ENCODE measurements around the gene SRGAP1. TPM values are rescaled to one million over a fixed set of nuclear protein-coding genes. Genes with fewer than 3 reads are reported as not detected.

The SRGAP1 gene
- polyA plus RNA-seq, 2 donors: 1.4 to 3.2 TPM

GRCh38 chr12:63966606-63966975 lies 122.1 kb downstream of the SRGAP1 start:
- Histone ChIP-seq H3K4me3 (ENCODE audit: low read depth in 1 of 2, low read length in 2 of 2) (no peak overlapping the region), H3K36me3 (ENCODE audit: control insufficient read depth in 2 of 2, insufficient read depth in 2 of 2, low read length in 1 of 2) (no peaks in the 10 kb centered on the region), H3K27me3 (ENCODE audit: control insufficient read depth in 1 of 2, insufficient read depth in 2 of 2, low read length in 2 of 2) (no peaks in the 10 kb centered on the region), H3K27ac (ENCODE audit: low read depth in 2 of 2, low read length in 1 of 2) (no peak overlapping the region), H3K9me3 (ENCODE audit: control insufficient read depth in 2 of 2, insufficient read depth in 1 of 2, low read depth in 1 of 2, low read length in 1 of 2) (no peaks in the 10 kb centered on the region), H3K4me1 (ENCODE audit: control insufficient read depth in 2 of 2, insufficient read depth in 2 of 2, low read length in 1 of 2) (peaks cover 0 to 5% of the 10 kb centered on the region in 2 donors)
- WGBS, 2 donors: 85% methylated on average over 2 of the region's 2 CpGs

- Histone ChIP-seq H3K27ac (ENCODE audit: low read depth in 2 of 2, low read length in 1 of 2) (no peak overlapping the region), H3K36me3 (ENCODE audit: control insufficient read depth in 2 of 2, insufficient read depth in 2 of 2, low read length in 1 of 2) (no peaks in the 10 kb centered on the region), H3K27me3 (ENCODE audit: control insufficient read depth in 1 of 2, insufficient read depth in 2 of 2, low read length in 2 of 2) (no peaks in the 10 kb centered on the region), H3K9me3 (ENCODE audit: control insufficient read depth in 2 of 2, insufficient read depth in 1 of 2, low read depth in 1 of 2, low read length in 1 of 2) (no peaks in the 10 kb centered on the region), H3K4me3 (ENCODE audit: low read depth in 1 of 2, low read length in 2 of 2) (no peak overlapping the region), H3K4me1 (ENCODE audit: control insufficient read depth in 2 of 2, insufficient read depth in 2 of 2, low read length in 1 of 2) (peaks cover 0 to 5% of the 10 kb centered on the region in 2 donors)
- 73 to 79% methylated on average over 5 of the region's 5 CpGs for WGBS, 2 donors
Measured at GRCh38 chr12:63967358-63968145, 123.1 kb downstream of the SRGAP1 start.

- 88 to 92% methylated on average over 6 of the region's 6 CpGs for WGBS, 2 donors
- no peaks in the 10 kb centered on the region for H3K9me3 ChIP-seq (ENCODE audit: control insufficient read depth in 2 of 2, insufficient read depth in 1 of 2, low read depth in 1 of 2, low read length in 1 of 2)
- H3K27ac ChIP-seq (ENCODE audit: low read depth in 2 of 2, low read length in 1 of 2): no peak overlapping the region
- peaks cover 0 to 5% of the 10 kb centered on the region in 2 donors for H3K4me1 ChIP-seq (ENCODE audit: control insufficient read depth in 2 of 2, insufficient read depth in 2 of 2, low read length in 1 of 2)
- H3K36me3 ChIP-seq (ENCODE audit: control insufficient read depth in 2 of 2, insufficient read depth in 2 of 2, low read length in 1 of 2): no peaks in the 10 kb centered on the region
- no peaks in the 10 kb centered on the region for H3K27me3 ChIP-seq (ENCODE audit: control insufficient read depth in 1 of 2, insufficient read depth in 2 of 2, low read length in 2 of 2)
- no peak overlapping the region for H3K4me3 ChIP-seq (ENCODE audit: low read depth in 1 of 2, low read length in 2 of 2)
Measured at GRCh38 chr12:63968673-63969072, 124.2 kb downstream of the SRGAP1 start.

DNA sequence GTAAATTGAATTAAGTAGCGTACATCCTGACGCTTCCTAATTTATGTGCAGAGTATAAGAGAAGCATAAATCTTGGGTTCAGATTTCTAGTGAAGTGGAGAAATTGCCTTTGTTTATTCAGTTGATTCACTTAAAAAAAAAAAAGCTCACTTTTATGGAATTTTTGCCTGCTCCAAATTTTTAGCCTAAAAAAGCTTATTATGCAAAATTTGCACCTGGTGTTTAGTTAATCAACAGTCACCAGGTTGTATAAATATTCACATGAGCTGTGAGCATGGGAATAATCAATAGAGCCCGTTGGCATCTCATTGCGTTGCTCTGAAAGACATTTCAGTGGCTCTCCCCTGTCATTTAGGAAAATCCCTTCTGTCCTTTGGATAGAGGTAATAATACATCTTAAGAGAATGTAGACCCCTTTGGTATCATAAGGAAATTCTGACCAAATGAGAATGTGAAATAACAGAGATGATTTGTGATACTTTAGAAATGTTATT lies 132.4 kb downstream of the SRGAP1 start:
- WGBS, 2 donors: 83 to 88% methylated on average over 4 of the region's 4 CpGs
- H3K4me3 ChIP-seq (ENCODE audit: low read depth in 1 of 2, low read length in 2 of 2): no peak overlapping the region
- H3K27me3 ChIP-seq (ENCODE audit: control insufficient read depth in 1 of 2, insufficient read depth in 2 of 2, low read length in 2 of 2): no peaks in the 10 kb centered on the region
- H3K36me3 ChIP-seq (ENCODE audit: control insufficient read depth in 2 of 2, insufficient read depth in 2 of 2, low read length in 1 of 2): no peaks in the 10 kb centered on the region
- H3K4me1 ChIP-seq (ENCODE audit: control insufficient read depth in 2 of 2, insufficient read depth in 2 of 2, low read length in 1 of 2): no peaks in the 10 kb centered on the region
- no peak overlapping the region for H3K27ac ChIP-seq (ENCODE audit: low read depth in 2 of 2, low read length in 1 of 2)
- H3K9me3 ChIP-seq (ENCODE audit: control insufficient read depth in 2 of 2, insufficient read depth in 1 of 2, low read depth in 1 of 2, low read length in 1 of 2): no peaks in the 10 kb centered on the region

DNA sequence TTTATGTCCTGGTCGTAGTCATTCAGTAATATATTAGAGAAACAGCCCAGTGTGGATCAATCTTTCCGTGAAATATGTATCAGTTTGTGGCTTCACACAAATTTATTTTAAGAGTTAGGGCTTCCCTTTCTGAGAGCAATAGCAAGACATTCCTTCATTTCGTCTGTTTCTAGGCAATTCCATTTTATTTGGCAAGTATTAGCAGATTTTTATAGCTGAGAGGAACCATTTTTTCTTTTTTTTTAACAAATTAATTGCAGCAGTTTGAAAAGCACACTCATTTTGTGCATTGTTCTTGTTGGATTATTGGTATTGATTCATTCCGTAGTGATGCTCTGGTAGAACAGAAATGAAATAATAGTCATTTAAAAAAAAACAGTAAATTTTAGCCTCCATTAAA lies 132.9 kb downstream of the SRGAP1 start:
- Histone ChIP-seq H3K36me3 (ENCODE audit: control insufficient read depth in 2 of 2, insufficient read depth in 2 of 2, low read length in 1 of 2) (no peaks in the 10 kb centered on the region), H3K4me3 (ENCODE audit: low read depth in 1 of 2, low read length in 2 of 2) (no peak overlapping the region), H3K27ac (ENCODE audit: low read depth in 2 of 2, low read length in 1 of 2) (no peak overlapping the region), H3K9me3 (ENCODE audit: control insufficient read depth in 2 of 2, insufficient read depth in 1 of 2, low read depth in 1 of 2, low read length in 1 of 2) (no peaks in the 10 kb centered on the region), H3K4me1 (ENCODE audit: control insufficient read depth in 2 of 2, insufficient read depth in 2 of 2, low read length in 1 of 2) (no peaks in the 10 kb centered on the region), H3K27me3 (ENCODE audit: control insufficient read depth in 1 of 2, insufficient read depth in 2 of 2, low read length in 2 of 2) (no peaks in the 10 kb centered on the region)
- WGBS, 2 donors: 77 to 80% methylated on average over 4 of the region's 4 CpGs

GRCh38 chr12:63978519-63978918 lies 134.0 kb downstream of the SRGAP1 start:
- Histone ChIP-seq H3K4me1 (ENCODE audit: control insufficient read depth in 2 of 2, insufficient read depth in 2 of 2, low read length in 1 of 2) (no peaks in the 10 kb centered on the region), H3K27me3 (ENCODE audit: control insufficient read depth in 1 of 2, insufficient read depth in 2 of 2, low read length in 2 of 2) (no peaks in the 10 kb centered on the region), H3K36me3 (ENCODE audit: control insufficient read depth in 2 of 2, insufficient read depth in 2 of 2, low read length in 1 of 2) (no peaks in the 10 kb centered on the region), H3K4me3 (ENCODE audit: low read depth in 1 of 2, low read length in 2 of 2) (no peak overlapping the region), H3K9me3 (ENCODE audit: control insufficient read depth in 2 of 2, insufficient read depth in 1 of 2, low read depth in 1 of 2, low read length in 1 of 2) (no peaks in the 10 kb centered on the region), H3K27ac (ENCODE audit: low read depth in 2 of 2, low read length in 1 of 2) (no peak overlapping the region)
- whole genome bisulfite sequencing, 2 donors: 42 to 71% methylated on average over 1 of the region's 1 CpG

- no peaks in the 10 kb centered on the region for H3K4me1 ChIP-seq (ENCODE audit: control insufficient read depth in 2 of 2, insufficient read depth in 2 of 2, low read length in 1 of 2)
- WGBS, 2 donors: 90 to 94% methylated on average over 4 of the region's 4 CpGs
- no peak overlapping the region for H3K27ac ChIP-seq (ENCODE audit: low read depth in 2 of 2, low read length in 1 of 2)
- peaks cover 0 to 3% of the 10 kb centered on the region in 2 donors for H3K36me3 ChIP-seq (ENCODE audit: control insufficient read depth in 2 of 2, insufficient read depth in 2 of 2, low read length in 1 of 2)
- H3K9me3 ChIP-seq (ENCODE audit: control insufficient read depth in 2 of 2, insufficient read depth in 1 of 2, low read depth in 1 of 2, low read length in 1 of 2): no peaks in the 10 kb centered on the region
- H3K27me3 ChIP-seq (ENCODE audit: control insufficient read depth in 1 of 2, insufficient read depth in 2 of 2, low read length in 2 of 2): no peaks in the 10 kb centered on the region
- H3K4me3 ChIP-seq (ENCODE audit: low read depth in 1 of 2, low read length in 2 of 2): no peak overlapping the region
Measured at GRCh38 chr12:63980211-63980610, 135.7 kb downstream of the SRGAP1 start.

- WGBS, 2 donors: 57 to 70% methylated on average over 2 of the region's 2 CpGs
- H3K27ac ChIP-seq (ENCODE audit: low read depth in 2 of 2, low read length in 1 of 2): no peak overlapping the region
Measured at GRCh38 chr12:63981343-63981742, 136.8 kb downstream of the SRGAP1 start.

DNA sequence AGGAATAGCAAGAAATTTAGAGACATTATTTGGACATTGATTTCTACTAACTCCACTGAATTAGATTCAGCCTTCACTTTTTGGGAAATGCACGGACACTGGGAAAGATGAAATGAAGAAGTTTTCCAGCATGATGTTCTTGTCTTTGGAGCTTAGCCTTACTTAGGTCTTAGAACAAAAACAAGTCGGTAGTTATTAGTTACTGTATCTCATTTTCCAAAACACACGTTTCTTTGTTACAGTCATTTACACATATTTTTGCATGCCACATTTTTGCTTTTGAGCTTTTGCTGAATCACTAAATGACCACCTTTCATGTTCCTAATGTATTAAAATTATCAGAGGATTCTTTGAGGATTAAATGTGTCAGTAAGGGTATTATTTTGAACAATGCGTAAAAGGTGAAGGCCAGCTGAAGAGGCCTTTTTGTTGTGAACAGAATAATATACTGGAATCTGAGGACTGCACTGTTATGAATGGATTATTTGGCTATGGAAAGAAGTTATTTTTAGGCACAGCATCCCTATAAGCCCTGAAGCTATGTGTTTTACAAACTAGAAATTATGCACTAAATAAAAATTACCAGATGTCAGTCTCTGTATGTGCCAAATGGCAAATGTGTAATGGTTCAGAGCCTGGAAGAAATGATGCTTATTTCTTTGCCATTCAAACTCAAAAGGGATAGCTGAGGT lies 138.2 kb downstream of the SRGAP1 start:
- H3K27me3 ChIP-seq (ENCODE audit: control insufficient read depth in 1 of 2, insufficient read depth in 2 of 2, low read length in 2 of 2): no peaks in the 10 kb centered on the region
- no peaks in the 10 kb centered on the region for H3K4me1 ChIP-seq (ENCODE audit: control insufficient read depth in 2 of 2, insufficient read depth in 2 of 2, low read length in 1 of 2)
- H3K36me3 ChIP-seq (ENCODE audit: control insufficient read depth in 2 of 2, insufficient read depth in 2 of 2, low read length in 1 of 2): peaks cover 0 to 3% of the 10 kb centered on the region in 2 donors
- H3K27ac ChIP-seq (ENCODE audit: low read depth in 2 of 2, low read length in 1 of 2): no peak overlapping the region
- no peak overlapping the region for H3K4me3 ChIP-seq (ENCODE audit: low read depth in 1 of 2, low read length in 2 of 2)
- no peaks in the 10 kb centered on the region for H3K9me3 ChIP-seq (ENCODE audit: control insufficient read depth in 2 of 2, insufficient read depth in 1 of 2, low read depth in 1 of 2, low read length in 1 of 2)
- WGBS, 2 donors: 63 to 72% methylated on average over 4 of the region's 4 CpGs

More at GRCh38 chr12:63981343-63981742, 136.8 kb downstream of the SRGAP1 start:
- Histone ChIP-seq H3K9me3 (ENCODE audit: control insufficient read depth in 2 of 2, insufficient read depth in 1 of 2, low read depth in 1 of 2, low read length in 1 of 2) (no peaks in the 10 kb centered on the region), H3K36me3 (ENCODE audit: control insufficient read depth in 2 of 2, insufficient read depth in 2 of 2, low read length in 1 of 2) (peaks cover 0 to 3% of the 10 kb centered on the region in 2 donors), H3K27me3 (ENCODE audit: control insufficient read depth in 1 of 2, insufficient read depth in 2 of 2, low read length in 2 of 2) (no peaks in the 10 kb centered on the region), H3K4me3 (ENCODE audit: low read depth in 1 of 2, low read length in 2 of 2) (no peak overlapping the region), H3K4me1 (ENCODE audit: control insufficient read depth in 2 of 2, insufficient read depth in 2 of 2, low read length in 1 of 2) (no peaks in the 10 kb centered on the region)

Measured in esophagus (tissue), 2 donors.